HG02763 (cell line): Measurements from ENCODE around the gene AP2B1.

Experiments
- ATAC-seq: cut with Tn5 transposase; IDR thresholded peaks from one replicate; pipeline ENCODE4 v1.9.1; 2021; ENCODE audit warnings: mild to moderate bottlenecking, moderate library complexity; ENCODE audit not compliant: unreplicated experiment

AP2B1 gene

GRCh38 chr17:35627417-35627816 lies 40.3 kb downstream of the AP2B1 start:
- ATAC-seq, result no peak

- no peak for ATAC-seq
Measured at GRCh38 chr17:35630530-35631148, 43.5 kb downstream of the AP2B1 start.

- ATAC-seq, result no peak
Measured at GRCh38 chr17:35641032-35641431, 53.9 kb downstream of the AP2B1 start.

DNA sequence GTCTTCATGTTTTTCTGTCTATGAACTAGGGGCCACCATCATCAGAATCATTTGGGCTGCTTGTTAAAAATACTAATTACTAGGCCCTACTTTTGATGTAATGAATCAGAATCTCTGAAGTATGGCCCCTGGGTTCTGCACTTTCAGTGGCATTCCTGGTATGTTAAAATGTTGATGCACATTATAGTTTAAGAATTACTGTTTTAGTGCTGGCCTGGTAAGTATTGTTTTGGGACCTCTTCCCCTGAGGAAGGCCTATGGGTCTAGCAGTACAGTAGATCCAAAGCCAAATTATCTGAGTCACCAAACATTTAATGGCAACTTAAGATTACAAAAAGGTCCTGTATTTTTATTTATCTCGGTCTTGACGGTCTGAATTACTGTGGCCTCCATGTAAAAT lies 58.8 kb downstream of the AP2B1 start:
- no peak for ATAC-seq

GRCh38 chr17:35651467-35651866 lies 64.3 kb downstream of the AP2B1 start:
- no peak for ATAC-seq

DNA sequence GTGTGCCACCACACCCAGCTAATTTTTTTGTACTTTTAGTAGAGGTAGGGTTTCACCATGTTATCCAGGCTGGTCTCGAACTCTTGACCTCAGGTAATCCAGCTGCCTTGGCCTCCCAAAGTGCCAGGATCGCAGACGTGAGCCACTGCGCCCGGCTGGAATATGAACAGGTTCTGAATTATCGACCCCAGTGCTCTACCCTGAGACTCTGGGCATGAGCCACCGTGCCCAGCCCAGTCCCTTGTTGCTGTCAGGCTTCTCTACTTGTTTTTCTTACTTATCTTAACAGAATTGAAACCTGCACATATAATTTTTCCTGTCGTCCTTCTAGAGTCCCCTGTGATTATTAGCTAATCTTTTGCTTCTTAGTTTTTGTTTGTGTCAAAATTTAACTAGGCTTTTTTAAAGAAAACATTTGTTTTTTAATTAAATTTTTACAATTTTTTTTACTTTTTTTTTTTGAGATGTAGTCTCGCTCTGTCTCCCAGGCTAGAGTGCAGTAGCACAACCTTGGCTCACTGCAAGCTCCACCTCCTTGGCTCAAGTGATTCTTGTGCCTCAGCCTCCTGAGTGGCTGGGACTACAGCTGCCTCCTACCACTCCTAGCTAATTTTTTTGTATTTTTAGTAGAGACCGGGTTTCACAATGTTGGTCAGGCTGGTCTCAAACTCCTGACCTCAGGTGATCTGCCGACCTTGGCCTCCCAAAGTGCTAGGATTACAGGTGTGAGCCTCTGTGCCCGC lies 66.7 kb downstream of the AP2B1 start:
- ATAC-seq, result no peak

GRCh38 chr17:35655303-35655702 lies 68.2 kb downstream of the AP2B1 start:
- ATAC-seq, result no peak

- no peak for ATAC-seq
Measured at GRCh38 chr17:35660902-35661301, 73.8 kb downstream of the AP2B1 start.

DNA sequence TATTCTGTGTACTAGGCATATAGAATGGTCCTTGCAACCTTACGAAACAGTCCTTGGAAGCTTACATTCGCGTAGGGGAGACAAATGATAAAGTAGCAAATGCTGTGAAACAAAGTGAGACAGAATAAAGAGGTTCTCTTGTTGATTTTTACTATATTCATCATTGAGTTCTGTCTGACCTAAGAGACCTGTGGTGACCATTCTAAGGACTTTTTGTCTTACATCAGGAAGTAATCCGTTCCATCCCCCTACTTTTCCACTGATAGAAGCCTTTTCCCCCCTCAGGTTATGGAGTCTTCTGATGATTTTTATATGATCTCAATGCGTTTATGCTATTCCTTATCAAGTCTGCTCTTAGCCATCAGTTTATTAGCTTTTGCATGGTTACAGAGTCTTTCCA lies 77.6 kb downstream of the AP2B1 start:
- no peak for ATAC-seq

- ATAC-seq, result no peak
Measured at GRCh38 chr17:35665662-35666061, 78.5 kb downstream of the AP2B1 start.

- ATAC-seq, result no peak
Measured at GRCh38 chr17:35666070-35666469, 78.9 kb downstream of the AP2B1 start.

DNA sequence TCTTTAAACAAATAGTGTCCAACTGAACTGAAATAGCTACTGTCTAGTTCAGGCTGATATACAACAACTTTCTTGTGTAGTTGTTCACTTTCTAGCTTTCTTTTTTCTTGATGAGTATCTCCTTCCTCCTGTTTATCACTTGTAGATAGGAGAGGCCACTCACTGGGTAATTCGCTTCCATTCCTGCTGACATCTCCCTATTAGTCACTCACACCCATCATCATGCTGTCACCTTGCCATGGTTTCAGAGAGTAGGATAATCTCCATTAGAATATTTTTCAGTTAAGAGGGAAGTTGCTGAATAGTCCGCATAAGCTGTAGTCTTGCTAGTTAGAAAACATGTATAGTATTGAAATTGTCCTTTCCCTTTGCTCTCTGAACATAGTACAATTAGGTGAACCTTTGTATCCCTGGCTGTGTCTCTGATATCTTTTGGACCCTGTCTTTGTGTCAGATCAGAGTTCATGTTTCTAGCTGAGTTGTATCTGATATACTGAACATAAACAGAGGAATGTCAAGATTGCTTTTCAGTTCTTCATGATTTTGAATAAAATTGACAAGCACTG lies 79.9 kb downstream of the AP2B1 start:
- ATAC-seq, result no peak

GRCh38 chr17:35668802-35669201 lies 81.7 kb downstream of the AP2B1 start:
- no peak for ATAC-seq

DNA sequence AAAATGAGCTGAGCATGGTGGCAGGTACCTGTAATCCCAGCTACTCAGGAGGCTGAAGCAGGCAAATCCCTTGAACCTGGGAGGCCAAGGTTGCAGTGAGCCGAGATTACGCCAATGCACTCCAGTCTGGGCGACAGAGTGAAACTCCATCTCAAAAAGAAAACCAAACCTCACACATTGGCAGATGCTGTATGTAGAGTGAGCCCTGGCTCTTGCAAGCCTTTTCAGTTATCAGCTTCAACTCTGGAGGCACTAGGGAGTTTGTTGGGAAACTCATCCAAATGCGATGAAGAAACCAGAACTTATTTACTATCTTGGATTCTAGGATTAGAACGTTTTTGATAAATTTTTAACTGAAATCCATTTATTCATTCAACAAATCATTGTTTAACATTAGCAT lies 87.4 kb downstream of the AP2B1 start:
- no peak for ATAC-seq

DNA sequence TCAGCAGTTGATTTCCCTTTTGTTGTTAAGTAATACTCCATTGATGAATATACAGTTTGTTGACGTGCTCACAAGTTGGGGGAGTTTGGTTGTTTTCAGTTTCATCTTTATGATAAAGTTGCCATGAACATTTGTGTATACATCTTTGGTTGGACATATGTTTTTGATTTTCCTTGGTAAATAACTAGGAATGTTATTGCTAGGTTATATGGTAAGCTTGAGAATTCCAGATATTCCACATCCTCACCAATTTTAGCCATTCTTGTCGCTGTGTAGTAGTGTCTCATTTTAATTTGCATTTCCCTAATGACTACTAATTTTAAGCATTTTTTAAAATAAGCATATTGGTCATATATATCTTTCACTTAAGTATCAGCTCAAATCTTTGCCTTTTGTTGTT lies 89.3 kb downstream of the AP2B1 start:
- ATAC-seq, result no peak

- no peak for ATAC-seq
Measured at GRCh38 chr17:35679007-35679682, 92.0 kb downstream of the AP2B1 start.

- no peak for ATAC-seq
Measured at GRCh38 chr17:35683591-35683990, 96.5 kb downstream of the AP2B1 start.

- no peak for ATAC-seq
Measured at GRCh38 chr17:35684055-35684802, 97.1 kb downstream of the AP2B1 start.

- no peak for ATAC-seq
Measured at GRCh38 chr17:35692512-35693210, 105.5 kb downstream of the AP2B1 start.

GRCh38 chr17:35693662-35694061 lies 106.5 kb downstream of the AP2B1 start:
- ATAC-seq, result no peak

DNA sequence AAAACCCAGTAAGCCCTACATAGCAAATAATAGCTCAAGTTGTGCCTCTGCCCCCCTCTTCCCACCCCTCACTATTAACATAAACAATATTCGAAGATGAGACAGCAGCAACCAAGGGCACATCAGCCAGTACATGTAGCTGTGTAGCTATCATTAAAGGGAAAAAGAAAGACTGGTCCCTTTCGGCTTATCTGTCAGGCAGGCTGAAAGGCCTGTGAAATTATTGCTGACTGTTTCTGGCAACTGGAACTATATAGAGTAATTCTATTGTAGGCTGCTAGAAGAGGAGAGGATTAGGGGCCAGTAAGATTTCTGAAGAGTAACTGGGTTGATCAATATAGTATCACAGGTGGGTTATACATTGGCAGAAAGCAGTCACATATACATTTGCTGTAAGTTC lies 107.8 kb downstream of the AP2B1 start:
- ATAC-seq, result no peak
